Left colon (tissue), 2 donors: Measurements from ENCODE around the gene GNGT2. TPM values are rescaled to one million over a fixed set of nuclear protein-coding genes. Genes with fewer than 3 reads are reported as not detected.

Experiments used
- ATAC-seq: fragments of 200-7000 bp; cut with Tn5 transposase; one replicate; pipeline ENCODE4 v1.9.1; 2020; ENCODE audit warnings: mild to moderate bottlenecking, moderate library complexity
- DNase-seq, 2 donors: peaks; one replicate each; pipeline ENCODE4 v3.0.0-alpha.2; 2020
- intact Hi-C, 2 donors: fragments of 100-400 bp; cut with DNase I in 1 of 2; cut with micrococcal nuclease in 1 of 2; formaldehyde crosslinking; loops; one replicate each; pipeline versions ENCODE4 v1.11.2 to v1.14.0; 2022; cut with DNase I, micrococcal nuclease
- total RNA-seq, 2 donors: library from RNA; stranded (reverse); fragmentation: NEBNext Ultra II Directional; extraction: Animal tissue kit (Norgen Biotek cat#: 25700); gene quantifications; one replicate each; pipeline ENCODE4 v1.2.1, GENCODE V29; 2021
- donor health status: DM: no; HTN: no; CAD: no.
- donor health status: DM: yes; HTN: yes; CAD: no.

GNGT2 gene
- total RNA-seq, 2 donors from 2014 or later, result 1.3 to 1.4 TPM

DNA sequence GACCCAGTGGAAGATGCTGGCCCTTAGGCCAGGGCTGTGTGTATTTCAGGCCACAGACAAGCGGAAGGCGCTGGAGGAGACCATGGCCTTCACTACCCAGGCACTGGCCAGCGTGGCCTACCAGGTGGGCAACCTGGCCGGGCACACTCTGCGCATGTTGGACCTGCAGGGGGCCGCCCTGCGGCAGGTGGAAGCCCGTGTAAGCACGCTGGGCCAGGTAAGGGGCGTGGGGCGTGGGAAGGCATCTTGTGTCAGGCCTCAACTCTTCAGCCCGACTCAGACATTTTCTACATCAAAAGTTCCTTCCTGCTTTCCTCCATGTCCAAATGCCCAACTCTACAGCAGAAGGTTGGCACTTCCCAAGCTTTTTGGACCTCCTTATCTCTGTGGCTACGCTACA is 6.1 kb upstream of the GNGT2 start:
- intact Hi-C loops, result no loop called here
- DNase-seq, result no peak
- no peak for ATAC-seq

GRCh38 chr17:49214676-49215360 is 4.4 kb upstream of the GNGT2 start:
- intact Hi-C loops, result no loop called here
- DNase-seq (no peak), ATAC-seq (no peak)

DNA sequence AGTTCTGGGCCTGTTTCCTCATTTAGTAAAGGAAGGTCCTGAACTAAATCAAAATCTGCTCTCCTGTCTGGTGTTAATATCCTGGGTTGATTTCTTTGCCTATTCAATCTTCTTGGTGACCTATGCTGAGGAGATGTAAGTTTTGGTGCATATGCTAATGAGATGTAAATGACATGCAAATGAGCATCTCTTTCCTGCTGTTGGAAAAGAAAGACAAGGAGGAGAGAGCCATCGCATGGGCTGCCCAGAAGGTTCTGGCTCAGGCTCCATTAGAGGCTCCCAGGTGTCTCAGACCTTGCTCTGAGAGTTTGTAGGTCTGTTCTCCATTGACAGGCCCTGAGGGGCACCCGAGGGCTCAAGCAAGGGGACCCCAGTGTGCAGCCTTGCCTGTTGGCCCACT is 3.5 kb upstream of the GNGT2 start:
- intact Hi-C loops, result no loop called here
- ATAC-seq (no peak), DNase-seq (no peak)

DNA sequence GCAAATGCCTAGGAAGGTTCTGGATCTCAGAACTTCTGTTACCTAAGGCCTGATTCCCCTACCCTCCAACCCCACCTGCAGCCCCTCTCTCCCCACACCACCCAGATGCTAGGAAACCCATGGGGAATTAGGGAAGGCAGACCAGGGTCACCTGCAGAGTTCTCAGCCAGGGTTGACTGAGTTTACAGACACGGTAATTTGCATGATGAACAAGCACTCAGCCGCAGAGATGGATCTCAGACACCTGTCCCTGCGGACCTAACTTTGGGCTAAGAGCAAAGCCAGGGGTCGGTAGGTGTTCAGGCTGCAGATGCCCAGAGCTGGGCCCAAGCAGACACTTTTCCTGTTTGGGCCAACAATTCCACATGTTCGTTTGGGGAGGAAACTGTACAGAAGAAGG is 3.0 kb upstream of the GNGT2 start:
- ATAC-seq (no peak), DNase-seq (no peak)
- intact Hi-C loops, result no loop called here

GRCh38 chr17:49209061-49209571 is 1.3 kb downstream of the GNGT2 start:
- no peak for DNase-seq
- intact Hi-C loops, result no loop called here
- no peak for ATAC-seq

DNA sequence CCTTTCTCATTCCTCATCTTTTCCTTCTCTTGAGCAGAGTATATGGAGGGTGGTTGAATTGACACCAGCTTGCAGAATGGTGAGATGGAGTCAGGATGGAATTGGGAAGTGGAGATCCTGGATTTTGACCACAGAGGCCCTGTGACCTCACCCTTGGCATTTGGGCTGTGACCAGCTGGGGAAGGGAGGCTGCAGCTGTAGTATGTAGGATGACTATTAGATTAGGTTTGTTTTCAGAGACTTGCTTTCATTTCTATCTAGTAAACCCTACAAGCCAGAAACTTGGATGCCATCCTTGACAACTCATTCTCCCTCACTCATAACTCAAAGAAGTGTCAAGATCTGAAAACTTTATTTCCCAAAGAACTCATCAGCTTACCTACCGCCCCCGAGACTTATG is 5.9 kb downstream of the GNGT2 start:
- ATAC-seq (no peak), DNase-seq (no peak)
- intact Hi-C loops, result no loop called here

DNA sequence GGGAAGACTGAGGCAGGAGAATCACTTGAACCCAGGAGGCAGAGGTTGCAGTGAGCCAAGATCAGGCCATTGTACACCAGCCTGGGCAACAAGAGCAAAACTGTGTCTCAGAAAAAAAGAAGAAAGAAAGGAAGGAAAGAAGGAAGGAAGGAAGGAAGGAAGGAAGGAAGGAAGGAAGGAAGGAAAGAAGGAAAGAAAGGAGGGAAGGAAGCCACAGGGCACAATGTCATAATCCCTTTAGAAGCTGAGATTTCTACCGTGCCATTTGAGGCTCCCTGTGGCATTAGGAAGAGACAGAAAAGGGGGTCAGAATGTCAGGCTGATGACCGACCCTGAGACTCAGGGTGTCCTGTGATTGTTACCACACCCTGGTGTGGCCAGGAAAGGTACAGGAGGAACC is 6.6 kb downstream of the GNGT2 start:
- ATAC-seq, result no peak
- intact Hi-C loops, result no loop called here
- no peak for DNase-seq

DNA sequence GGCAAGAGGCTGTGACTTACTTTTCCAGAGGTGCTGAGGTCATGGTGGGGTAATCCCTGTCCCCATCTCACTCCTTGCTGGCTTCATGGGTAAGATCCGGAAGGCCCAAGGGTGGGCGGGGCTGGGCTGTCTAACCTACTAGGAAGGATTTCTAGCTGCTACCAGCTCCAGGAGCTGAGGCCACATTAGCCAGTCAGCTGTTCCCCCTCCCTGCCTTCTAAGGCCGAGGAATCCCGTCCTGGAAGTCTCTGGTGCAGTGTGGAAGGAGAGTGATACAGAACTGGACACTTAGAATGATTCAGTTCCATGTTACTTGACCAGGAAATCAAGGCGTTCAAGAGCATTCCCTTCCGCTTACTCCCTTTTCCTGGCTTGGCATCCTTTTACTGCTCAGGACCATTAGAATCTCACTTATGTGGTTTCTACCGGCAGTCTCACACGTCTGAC is 8.9 kb downstream of the GNGT2 start:
- ATAC-seq, result no peak
- intact Hi-C loops, result no loop called here
- no peak for DNase-seq

DNA sequence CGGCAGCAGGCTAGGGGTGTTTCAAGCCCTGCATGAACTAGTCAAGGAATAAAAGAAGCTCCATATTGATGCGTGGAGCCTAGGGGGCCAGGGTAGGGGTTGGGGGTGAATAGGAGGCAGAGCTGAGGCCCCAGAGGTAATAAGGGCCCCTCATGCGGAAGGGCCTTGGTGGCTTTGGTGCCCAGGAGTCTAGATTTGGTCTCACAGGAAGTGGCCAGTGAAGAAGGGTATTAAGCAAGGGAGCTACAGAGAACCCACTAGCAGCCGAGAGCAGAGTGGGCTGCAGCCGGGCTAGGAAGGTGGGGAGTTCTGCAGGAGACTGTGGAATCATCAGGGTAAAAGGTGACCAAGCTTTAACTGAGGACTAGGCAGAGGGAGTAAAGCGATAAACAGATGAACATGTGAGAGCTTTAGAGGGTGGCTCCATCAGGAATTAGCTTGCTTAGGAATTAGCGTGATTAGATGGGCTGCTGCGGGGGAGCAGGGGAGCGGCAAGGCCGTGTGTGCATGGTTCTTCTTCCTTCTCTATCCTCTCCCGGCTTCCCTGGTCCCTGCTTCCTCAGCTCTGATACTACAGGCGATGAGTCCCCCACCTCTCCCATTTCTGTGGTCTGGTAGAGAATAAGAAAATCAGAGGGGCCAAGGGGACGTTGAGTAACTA is 9.8 kb downstream of the GNGT2 start:
- intact Hi-C loops, result no loop called here
- DNase-seq (no peak), ATAC-seq (no peak)

DNA sequence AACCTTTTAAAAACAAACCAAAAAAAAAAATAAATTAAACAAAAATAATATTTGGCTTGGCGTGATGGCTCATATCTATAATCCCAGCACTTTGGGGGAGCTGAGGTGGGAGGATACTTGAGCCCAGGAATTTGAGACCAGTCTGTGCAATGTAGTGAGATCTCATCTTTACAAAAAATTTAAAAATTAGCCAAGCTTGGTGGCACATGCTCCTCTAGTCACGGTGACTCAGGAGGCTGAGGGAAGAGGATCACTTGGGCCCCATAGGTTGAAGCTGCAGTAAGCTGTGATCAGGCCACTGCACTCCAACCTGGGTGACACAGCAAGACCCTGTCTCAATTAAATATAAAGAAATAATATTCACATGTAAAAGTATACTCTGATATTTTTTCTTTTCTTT is 12.2 kb downstream of the GNGT2 start:
- DNase-seq, result no peak
- ATAC-seq, result no peak
- intact Hi-C loops, result no loop called here

DNA sequence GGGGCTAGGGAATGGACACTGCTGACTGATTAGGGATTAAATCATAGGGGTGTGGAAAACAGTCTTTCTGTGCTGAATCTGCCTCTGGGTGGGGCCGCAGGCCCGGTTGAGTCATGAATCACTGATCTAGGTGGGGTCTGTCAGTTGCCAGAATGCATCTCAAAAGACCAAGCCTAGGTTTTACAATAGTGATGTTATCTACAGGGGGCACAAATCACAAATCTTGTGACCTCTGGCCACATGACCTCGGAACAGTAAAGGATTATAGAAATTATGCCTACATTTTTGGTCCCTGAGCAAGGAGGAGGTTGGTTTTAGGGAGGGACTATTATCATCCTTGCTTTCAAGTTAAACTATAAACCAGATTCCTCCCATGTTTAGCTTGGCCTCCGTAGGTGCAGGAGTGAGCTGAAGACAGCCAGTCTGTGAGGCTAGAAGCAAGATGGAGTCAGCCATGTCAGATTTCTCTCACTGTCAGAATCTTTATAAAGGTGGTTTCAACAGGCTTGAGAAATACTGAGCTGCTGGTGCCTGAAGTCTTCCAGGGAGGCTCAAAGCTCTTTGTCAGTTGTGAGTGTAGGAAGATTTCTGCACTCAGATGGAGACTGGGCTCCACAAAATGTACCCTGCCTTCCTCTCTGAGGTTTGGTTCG is 12.9 kb downstream of the GNGT2 start:
- ATAC-seq (no peak), DNase-seq (no peak)
- intact Hi-C loops, result no loop called here

DNA sequence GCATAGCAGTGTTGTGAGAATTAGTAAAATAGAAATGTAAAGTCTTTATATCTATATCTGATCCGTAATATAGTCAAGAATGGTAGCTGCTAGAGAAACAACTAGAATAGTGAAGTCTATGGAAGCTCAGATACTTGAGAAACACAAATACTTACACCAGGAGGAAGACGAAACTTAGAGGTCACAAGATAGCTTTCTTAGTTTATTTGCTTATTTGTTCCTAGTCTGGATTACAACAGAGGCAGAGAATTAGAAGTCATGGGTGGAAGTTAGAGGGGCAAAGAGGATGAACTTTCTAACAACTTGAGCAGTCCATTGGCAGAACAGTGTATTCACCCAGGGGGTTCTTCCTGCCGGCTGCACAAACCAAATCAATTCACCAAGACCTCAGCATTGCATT is 13.9 kb downstream of the GNGT2 start:
- DNase-seq, result no peak
- no peak for ATAC-seq

DNA sequence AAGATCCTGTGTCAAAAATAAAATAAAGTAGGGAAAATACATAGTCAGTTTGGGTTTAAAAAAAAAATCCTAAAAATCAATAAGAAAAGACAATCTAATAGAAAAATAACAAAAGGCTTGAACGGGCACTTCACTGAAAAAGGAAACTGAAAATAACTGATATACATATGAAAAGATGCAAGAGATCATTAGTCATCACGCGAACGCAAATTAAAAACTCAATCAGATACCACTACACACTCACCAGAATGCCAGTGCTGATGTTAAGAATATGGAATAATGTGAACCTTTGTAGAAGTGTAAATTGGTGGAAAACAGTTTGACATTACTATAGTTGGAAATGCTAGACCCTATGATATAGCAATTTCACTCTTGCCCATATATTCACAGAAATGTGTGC is 14.6 kb downstream of the GNGT2 start:
- ATAC-seq (no peak), DNase-seq (no peak)
- intact Hi-C loops, result no loop called here

More for the DNA sequence above, 13.9 kb downstream of the GNGT2 start:
- intact Hi-C loops, result no loop called here

- DNase-seq, result no peak
- ATAC-seq, result no peak
Observed at GRCh38 chr17:49194297-49194607, 16.1 kb downstream of the GNGT2 start.

GRCh38 chr17:49193513-49194296 is 16.7 kb downstream of the GNGT2 start:
- ATAC-seq, result no peak
- DNase-seq, result peak; percentile 63 to 68
- intact Hi-C loops, result no loop called here

More at GRCh38 chr17:49194297-49194607, 16.1 kb downstream of the GNGT2 start:
- intact Hi-C loops, result no loop called here

DNA sequence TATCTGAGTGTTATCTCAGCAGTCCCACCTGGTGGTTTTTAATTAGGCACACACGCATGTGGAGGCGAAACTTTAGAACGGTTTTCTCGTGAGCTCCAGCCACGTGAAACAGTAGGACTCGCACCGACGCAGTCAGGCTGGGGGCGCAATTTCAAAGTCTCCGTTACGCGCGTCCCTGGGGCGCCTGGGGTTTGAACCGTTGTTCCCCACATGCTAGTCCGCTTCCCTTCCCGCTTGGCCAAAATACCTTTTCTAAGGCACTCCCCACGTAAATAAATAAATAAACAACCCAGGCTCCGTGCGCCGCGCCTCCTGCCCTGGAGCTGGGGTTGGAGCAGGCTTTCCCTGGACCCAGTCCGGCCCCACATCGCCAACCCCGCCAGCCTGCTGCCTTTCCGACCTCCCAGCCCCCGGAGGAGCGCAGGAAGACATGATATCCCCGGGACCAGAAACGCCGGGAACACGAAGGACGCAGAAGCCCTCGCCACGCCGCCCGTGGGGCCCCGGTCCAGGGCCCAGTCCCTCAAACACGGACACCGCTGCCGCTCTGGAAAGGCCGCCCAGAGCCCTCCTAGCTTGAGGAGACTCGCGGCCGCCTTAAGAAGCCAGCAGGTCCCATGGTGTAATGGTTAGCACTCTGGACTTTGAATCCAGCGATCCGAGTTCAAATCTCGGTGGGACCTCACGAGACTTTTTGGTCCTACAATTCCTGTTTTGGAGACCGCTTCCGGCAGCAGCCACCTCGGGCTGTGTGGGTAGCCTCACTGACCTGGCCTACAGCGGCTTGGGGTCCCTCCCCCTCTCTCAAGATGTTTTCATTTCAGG is 18.2 kb downstream of the GNGT2 start:
- peak; percentile 84 to 90 for DNase-seq
- intact Hi-C loops, result no loop called here
- peak; percentile 80 for ATAC-seq

GRCh38 chr17:49191409-49191916 is 18.9 kb downstream of the GNGT2 start:
- peak; percentile 43 for ATAC-seq
- intact Hi-C loops, result no loop called here
- no peak for DNase-seq

DNA sequence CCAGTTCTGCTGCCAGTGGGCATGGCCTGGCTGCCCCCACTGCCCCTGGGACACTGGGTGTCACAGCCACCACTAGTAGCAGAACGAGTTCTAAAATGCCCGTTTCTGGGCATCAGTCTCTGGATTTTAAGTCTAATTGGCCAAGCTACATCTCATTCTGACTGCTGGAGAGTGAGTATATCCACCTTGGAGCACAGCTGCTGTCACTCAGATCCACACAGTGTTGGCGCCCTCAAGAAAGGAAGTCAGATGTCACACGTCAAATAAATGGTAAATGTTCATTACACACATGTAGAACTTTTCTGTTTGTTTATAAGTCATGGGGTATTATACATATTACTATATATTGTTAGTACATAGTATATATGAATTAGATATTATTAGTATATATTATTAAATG is 19.4 kb downstream of the GNGT2 start:
- ATAC-seq (no peak), DNase-seq (no peak)
- intact Hi-C loops, result no loop called here
